ENCODE results near the gene WDR33.

WDR33 gene

DNA sequence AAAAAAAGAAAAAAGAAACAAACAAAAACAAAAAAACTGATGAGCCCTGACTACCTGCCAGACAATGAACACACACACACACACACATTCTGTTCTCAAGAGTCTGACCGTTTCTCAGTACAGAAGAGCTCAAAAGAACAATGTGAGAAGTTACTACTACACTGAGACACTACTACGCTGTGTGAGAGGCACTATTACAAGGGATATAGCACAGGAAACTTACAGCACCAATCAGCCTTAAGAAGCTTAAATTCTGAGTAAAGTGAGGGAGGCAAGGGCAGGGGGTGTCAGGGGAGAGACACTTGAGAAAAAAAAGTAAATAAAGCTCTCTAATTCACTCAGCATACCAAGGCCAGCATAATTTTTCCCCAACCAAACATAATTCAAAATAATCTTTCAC lies 32.5 kb downstream of the WDR33 start (continued):
- TF ChIP-seq, protein P1, sequence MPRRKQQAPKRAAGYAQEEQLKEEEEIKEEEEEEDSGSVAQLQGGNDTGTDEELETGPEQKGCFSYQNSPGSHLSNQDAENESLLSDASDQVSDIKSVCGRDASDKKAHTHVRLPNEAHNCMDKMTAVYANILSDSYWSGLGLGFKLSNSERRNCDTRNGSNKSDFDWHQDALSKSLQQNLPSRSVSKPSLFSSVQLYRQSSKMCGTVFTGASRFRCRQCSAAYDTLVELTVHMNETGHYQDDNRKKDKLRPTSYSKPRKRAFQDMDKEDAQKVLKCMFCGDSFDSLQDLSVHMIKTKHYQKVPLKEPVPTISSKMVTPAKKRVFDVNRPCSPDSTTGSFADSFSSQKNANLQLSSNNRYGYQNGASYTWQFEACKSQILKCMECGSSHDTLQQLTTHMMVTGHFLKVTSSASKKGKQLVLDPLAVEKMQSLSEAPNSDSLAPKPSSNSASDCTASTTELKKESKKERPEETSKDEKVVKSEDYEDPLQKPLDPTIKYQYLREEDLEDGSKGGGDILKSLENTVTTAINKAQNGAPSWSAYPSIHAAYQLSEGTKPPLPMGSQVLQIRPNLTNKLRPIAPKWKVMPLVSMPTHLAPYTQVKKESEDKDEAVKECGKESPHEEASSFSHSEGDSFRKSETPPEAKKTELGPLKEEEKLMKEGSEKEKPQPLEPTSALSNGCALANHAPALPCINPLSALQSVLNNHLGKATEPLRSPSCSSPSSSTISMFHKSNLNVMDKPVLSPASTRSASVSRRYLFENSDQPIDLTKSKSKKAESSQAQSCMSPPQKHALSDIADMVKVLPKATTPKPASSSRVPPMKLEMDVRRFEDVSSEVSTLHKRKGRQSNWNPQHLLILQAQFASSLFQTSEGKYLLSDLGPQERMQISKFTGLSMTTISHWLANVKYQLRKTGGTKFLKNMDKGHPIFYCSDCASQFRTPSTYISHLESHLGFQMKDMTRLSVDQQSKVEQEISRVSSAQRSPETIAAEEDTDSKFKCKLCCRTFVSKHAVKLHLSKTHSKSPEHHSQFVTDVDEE (CRISPR knock-in tag; IDR thresholded peaks at IDR 0.05): no peak

DNA sequence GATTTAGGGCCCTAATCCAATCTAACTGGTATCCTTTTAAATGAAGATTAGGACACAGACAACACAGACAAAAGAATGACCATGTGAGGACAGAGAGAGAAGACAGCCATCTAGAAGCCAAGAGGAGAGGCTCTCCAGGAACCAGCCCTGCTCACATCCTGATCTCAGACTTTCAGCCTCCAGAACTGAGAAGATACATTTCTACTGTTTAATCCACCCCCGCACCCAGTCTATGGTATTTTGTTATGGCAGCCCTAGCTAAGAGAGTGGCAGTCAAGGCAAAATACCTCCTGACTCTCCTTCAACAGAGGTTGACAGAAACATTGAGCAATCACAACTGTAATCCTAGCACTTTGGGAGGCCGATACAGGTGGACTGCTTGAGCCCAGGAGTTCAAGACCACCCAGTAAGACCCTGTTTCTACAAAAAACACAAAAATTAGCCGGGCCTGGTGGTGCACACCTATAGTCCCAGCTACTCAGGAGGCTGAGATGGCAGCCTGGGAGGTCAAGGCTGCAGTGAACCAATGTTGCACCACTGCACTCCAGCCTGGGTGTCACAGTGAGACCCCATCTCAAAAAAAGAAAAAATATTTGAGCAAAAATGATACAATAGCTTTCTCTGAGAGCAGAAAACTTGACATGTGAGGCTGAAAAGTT lies 34.7 kb downstream of the WDR33 start:
- TF ChIP-seq ZFP3 (CRISPR knock-in tag; IDR thresholded peaks at IDR 0.05) (no peak), BACH2 (CRISPR knock-in tag; IDR thresholded peaks at IDR 0.05; ENCODE audit: borderline replicate concordance) (no peak), ARNTL (CRISPR knock-in tag; IDR thresholded peaks at IDR 0.05; ENCODE audit: borderline replicate concordance, low read depth) (no peak), PPARA (CRISPR knock-in tag; IDR thresholded peaks at IDR 0.05; ENCODE audit: borderline replicate concordance) (no peak), CREB5 (CRISPR knock-in tag; IDR thresholded peaks at IDR 0.05; ENCODE audit: low read depth) (no peak), ESRRG (CRISPR knock-in tag; IDR thresholded peaks at IDR 0.05) (no peak), CSDC2 (CRISPR knock-in tag; IDR thresholded peaks at IDR 0.05) (no peak), ZNF565 (CRISPR knock-in tag; conservative IDR thresholded peaks at IDR 0.05; ENCODE audit: low read depth) (no peak), TCF4 (CRISPR knock-in tag; IDR thresholded peaks at IDR 0.05; ENCODE audit: borderline replicate concordance) (no peak), GLIS3 (CRISPR knock-in tag; IDR thresholded peaks at IDR 0.05) (no peak), SNAI2 (CRISPR knock-in tag; IDR thresholded peaks at IDR 0.05) (no peak)
- TF ChIP-seq, protein P1 (CRISPR knock-in tag; IDR thresholded peaks at IDR 0.05): no peak

GRCh38 chr2:127771756-127772155 lies 39.2 kb downstream of the WDR33 start:
- TF ChIP-seq CREB5 (CRISPR knock-in tag; IDR thresholded peaks at IDR 0.05; ENCODE audit: low read depth) (no peak), BACH2 (CRISPR knock-in tag; IDR thresholded peaks at IDR 0.05; ENCODE audit: borderline replicate concordance) (no peak), OSR1 (CRISPR knock-in tag; IDR thresholded peaks at IDR 0.05) (no peak), GLIS3 (CRISPR knock-in tag; IDR thresholded peaks at IDR 0.05) (no peak), ZFP3 (CRISPR knock-in tag; IDR thresholded peaks at IDR 0.05) (no peak), ZFP30 (CRISPR knock-in tag; IDR thresholded peaks at IDR 0.05) (no peak), ISL1 (CRISPR knock-in tag; IDR thresholded peaks at IDR 0.05) (no peak), PPARA (CRISPR knock-in tag; IDR thresholded peaks at IDR 0.05; ENCODE audit: borderline replicate concordance) (no peak), ESRRG (CRISPR knock-in tag; IDR thresholded peaks at IDR 0.05) (no peak), TCF4 (CRISPR knock-in tag; IDR thresholded peaks at IDR 0.05; ENCODE audit: borderline replicate concordance) (no peak), CSRNP3 (CRISPR knock-in tag; IDR thresholded peaks at IDR 0.05) (no peak)
- TF ChIP-seq, protein P2, sequence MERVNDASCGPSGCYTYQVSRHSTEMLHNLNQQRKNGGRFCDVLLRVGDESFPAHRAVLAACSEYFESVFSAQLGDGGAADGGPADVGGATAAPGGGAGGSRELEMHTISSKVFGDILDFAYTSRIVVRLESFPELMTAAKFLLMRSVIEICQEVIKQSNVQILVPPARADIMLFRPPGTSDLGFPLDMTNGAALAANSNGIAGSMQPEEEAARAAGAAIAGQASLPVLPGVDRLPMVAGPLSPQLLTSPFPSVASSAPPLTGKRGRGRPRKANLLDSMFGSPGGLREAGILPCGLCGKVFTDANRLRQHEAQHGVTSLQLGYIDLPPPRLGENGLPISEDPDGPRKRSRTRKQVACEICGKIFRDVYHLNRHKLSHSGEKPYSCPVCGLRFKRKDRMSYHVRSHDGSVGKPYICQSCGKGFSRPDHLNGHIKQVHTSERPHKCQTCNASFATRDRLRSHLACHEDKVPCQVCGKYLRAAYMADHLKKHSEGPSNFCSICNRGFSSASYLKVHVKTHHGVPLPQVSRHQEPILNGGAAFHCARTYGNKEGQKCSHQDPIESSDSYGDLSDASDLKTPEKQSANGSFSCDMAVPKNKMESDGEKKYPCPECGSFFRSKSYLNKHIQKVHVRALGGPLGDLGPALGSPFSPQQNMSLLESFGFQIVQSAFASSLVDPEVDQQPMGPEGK (CRISPR knock-in tag; IDR thresholded peaks at IDR 0.05; ENCODE audit: borderline replicate concordance): no peak
- peak; percentile 55 for ATAC-seq

More for the DNA sequence above, 34.7 kb downstream of the WDR33 start:
- ATAC-seq: no peak; the same call in 2 of the 3 replicates

Measured in SK-N-SH treated with all-trans-retinoic acid at 6 μM for 48 hours (cell line).